ENCODE results near the gene TNKS2. TPM values are rescaled to one million over a fixed set of nuclear protein-coding genes. Genes with fewer than 3 reads are reported as not detected.

Gene TNKS2
- total and polyA plus RNA-seq, 4 donors, result 35.3 to 91.9 (median 49.2) TPM

Small RNA genes lying within 50 kb of the gene (small RNA-seq; reads per million reads assigned to genes)
- gene AL359198.2 (ENCODE audit: low replicate concordance) (not detected), gene SRP9P1 (ENCODE audit: low replicate concordance) (not detected)

Other genes starting within 250 kb of the TNKS2 start
- gene PPP1R3C, start 165.4 kb upstream of the TNKS2 start, total RNA-seq, result 10 to 100 TPM; 46.8 to 48.2 TPM
- gene PPP1R3C, start 165.4 kb upstream of the TNKS2 start, polyA plus RNA-seq (ENCODE audit: insufficient read length in 2 of 2), result 10 to 100 TPM; 16.8 to 23.7 TPM
- gene FGFBP3, start 111.1 kb downstream of the TNKS2 start, total RNA-seq, result 10 to 100 TPM in 1 of 2 donors, 1 to 10 TPM in 1; 9.5 to 17.5 TPM
- gene FGFBP3, start 111.1 kb downstream of the TNKS2 start, polyA plus RNA-seq (ENCODE audit: insufficient read length in 2 of 2), result 10 to 100 TPM; 59.8 to 92.5 TPM
- gene BTAF1, start 125.3 kb downstream of the TNKS2 start, total RNA-seq, result 10 to 100 TPM; 48.8 to 60.1 TPM
- 10 to 100 TPM; 23.2 to 30.7 TPM for gene BTAF1, start 125.3 kb downstream of the TNKS2 start, polyA plus RNA-seq (ENCODE audit: insufficient read length in 2 of 2)